LoVo (cell line): Measurements from ENCODE around the gene CCDC110.

Source experiments
- DNase-seq: peaks from one replicate; pipeline ENCODE4 v3.0.0-alpha.2; 2016; ENCODE audit warnings: low spot score

CCDC110 gene

GRCh38 chr4:185421366-185422124, 50.0 kb downstream of the CCDC110 start:
- no peak for DNase-seq

GRCh38 chr4:185416955-185417354, 54.6 kb downstream of the CCDC110 start:
- no peak for DNase-seq

- no peak for DNase-seq
These were observed 59.1 kb downstream of the CCDC110 start for GRCh38 chr4:185412412-185412811.

- DNase-seq, result no peak
These were observed 59.7 kb downstream of the CCDC110 start for GRCh38 chr4:185411849-185412248.

GRCh38 chr4:185408432-185408831, 63.1 kb downstream of the CCDC110 start:
- no peak for DNase-seq

DNA sequence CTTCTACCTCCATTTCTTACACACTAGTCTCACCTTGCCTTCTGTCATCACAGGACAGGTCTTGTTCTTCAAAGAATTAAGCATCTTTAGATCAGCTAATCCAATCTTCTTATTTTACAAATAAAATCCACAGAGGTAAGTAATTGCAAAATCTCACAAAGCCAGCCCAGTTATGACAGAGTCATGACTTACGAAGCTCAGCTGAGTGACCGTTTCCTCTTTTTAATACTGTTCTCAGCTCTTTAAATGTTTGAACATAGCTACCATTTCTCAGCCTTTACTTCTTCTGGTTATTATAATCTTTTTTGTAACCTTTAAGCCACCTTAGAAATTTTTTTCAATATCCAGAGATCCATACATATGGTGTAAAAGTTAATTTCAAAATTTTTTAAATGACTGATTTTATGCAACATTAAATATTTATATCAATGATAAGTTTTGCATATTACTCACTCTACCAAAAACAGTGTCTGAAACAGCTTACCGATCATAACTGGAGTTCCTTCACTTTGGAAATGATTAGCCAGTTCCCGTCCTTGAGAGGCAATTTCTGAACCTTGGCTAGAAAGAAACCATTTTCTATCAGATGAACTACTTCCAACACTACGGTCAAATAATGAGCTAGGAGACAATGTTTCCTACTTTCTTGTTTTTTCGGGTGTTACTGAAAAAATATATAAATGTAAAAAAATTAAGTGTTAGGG, 66.1 kb downstream of the CCDC110 start:
- DNase-seq, result no peak

- DNase-seq, result no peak
These were observed 67.5 kb downstream of the CCDC110 start for GRCh38 chr4:185404031-185404430.

GRCh38 chr4:185399466-185399865, 72.1 kb downstream of the CCDC110 start:
- no peak for DNase-seq

DNA sequence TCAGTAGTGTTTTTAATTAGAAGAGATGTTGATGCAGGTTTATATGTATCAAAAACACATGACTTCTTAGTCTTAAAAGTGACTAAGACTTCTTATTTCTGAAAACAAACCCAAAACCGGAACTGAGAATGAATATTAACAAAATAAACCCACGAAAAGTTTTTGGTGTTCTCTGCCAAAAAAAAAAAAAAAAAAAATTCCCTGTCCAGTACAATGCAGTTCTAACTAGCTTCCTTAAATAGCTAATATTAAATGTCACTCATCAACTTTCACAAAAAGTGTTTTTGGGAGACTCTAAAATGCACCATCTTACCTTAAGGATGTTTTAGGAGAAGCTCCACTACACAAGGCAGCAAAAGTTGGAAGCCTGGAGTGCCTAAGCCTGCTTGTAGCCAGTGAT, 72.9 kb downstream of the CCDC110 start:
- no peak for DNase-seq

DNA sequence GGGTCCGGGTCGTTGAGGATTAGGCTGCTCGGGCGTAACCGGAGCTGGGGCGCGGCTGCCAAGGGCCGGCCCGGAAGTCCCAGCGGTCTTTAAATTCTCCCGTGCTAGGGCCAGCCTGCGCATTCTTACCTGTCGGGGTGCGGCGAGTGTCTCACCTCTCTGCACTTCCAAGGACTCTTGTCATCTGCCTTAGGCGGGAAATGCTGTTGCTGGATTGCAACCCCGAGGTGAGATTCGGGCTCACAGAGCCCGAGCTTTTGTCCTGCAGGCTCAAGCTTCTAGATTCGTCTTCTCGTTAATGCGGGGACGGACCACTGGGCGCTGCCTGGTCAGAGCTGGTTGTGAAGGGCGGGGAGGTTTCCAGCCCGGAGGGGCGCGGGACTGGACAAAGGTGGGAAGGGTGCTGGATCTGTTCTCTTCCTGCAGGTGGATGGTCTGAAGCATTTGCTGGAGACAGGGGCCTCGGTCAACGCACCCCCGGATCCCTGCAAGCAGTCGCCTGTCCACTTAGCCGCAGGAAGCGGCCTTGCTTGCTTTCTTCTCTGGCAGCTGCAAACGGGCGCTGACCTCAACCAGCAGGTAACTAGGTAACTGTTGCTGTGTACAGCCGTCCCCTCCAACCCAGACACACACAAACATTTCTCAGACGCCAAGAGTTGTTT, 74.7 kb downstream of the CCDC110 start, which contains the start of gene ANKRD37:
Gene ANKRD37, plus strand, starts transcription at position 118 of the 662 bp plus-strand sequence. Its CDS starts 83 bp downstream, at position 201.
- peak; percentile 11 for DNase-seq

DNA sequence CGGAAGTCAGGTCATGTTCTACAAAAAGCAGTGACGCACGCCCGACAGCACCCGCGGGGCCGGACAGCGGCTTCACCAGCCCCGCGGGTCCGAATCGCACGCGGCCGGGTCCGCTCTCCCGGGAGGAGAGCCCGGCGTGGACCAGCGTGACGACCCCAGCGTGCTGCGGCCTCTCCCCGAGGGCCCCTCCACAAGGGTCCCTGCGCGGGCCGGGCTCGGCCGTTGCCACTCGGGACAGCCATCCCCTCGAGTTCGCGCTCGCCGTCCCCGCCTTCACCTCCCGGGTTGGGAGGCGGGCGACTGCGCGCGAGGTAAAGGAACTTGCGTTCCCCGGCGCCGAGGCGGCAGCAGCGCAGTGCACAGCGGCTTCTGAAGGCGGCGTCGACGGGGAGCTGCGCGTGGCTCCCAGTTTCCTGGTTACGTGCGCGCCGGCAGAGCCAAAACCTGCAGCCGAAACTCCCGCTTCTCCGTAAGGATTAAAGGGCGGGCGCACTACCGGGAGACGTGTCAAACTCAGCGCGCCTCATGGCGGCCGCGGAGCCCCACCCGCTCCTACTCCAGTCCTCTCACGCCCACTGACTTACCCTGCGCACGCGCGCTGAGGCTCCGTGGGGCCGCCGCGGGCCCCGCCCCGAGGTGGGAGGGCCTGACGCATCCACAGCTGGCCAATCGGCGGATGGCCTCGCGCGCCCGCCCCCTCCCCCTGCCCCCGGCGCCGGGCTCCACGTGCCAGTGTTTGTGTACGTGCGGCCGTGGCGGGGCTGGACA, 75.4 kb downstream of the CCDC110 start:
- peak; percentile 96 for DNase-seq

GRCh38 chr4:185395238-185395955, 76.1 kb downstream of the CCDC110 start, which contains the start of gene LRP2BP:
Gene LRP2BP (minus strand): TSS chr4:185395924. CDS start chr4:185378186, 17,738 bp downstream.
- DNase-seq, result peak; percentile 81
